ENCODE measurements around the gene ZNF689. TPM values are rescaled to one million over a fixed set of nuclear protein-coding genes. Genes with fewer than 3 reads are reported as not detected.

The ZNF689 gene
- total and polyA plus RNA-seq, 2 of the 13 experiments (the other 11 are each of a cell fraction or from before 2014, with no cell fraction given): 9.7 to 19.5 TPM

DNA sequence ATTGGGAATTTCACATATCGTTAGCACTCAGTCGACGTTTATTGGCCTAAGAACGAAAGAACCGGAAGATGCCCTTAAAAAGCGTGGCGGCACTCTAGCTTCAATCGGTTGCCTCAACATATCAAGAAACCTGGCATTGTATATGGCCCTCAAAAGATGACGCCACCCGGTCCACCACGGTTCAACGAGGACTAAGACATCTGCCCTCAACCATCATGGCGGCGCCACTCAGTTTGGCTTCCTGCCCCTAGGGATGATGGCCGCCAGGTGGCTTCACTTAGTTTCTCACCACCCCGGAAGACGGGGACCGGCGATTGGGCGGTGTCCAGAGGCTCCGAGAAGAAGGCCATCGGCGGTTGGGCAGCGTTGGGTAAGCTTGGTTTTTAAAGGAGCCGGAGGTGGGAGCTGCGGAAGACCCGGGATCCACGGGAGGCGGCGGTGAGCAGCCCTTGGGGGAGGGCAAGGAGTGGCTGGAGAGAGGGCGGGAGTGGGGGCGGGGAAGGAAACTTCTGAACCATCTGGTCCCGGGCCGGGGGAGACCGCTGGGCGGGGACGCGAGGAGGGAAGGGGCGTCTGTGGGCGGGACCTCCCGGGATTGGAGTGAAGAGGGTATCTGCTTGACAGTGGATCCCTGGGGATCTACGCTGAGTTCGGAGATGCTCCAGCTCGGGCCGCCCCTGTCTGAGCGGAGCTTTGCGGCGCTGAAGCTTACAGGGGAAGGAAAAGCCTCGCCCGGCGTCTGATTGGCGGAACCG, 40.4 kb upstream of the ZNF689 start, which contains the start of gene PRR14 (continued):
- TF ChIP-seq SP1 (IDR thresholded peaks at IDR 0.05) (no peak), SP1 (CRISPR knock-in tag; IDR thresholded peaks at IDR 0.05) (peak; percentile 49), FOXA3 (CRISPR knock-in tag; IDR thresholded peaks at IDR 0.05) (peak; percentile 48; the same call in 1 of the 2 replicates), RBM39 (IDR thresholded peaks at IDR 0.05; ENCODE audit: low read depth, low read length, poor library complexity, severe bottlenecking) (no peak), ZNF615 (CRISPR knock-in tag; IDR thresholded peaks at IDR 0.05; ENCODE audit: borderline replicate concordance) (no peak; the same call in 1 of the 2 replicates), ZFP62 (CRISPR knock-in tag; IDR thresholded peaks at IDR 0.05) (no peak), MEIS2 (CRISPR knock-in tag; IDR thresholded peaks at IDR 0.05) (peak; percentile 17; the same call in 1 of the 2 replicates), NFIB (CRISPR knock-in tag; IDR thresholded peaks at IDR 0.05; ENCODE audit: borderline replicate concordance) (no peak), RXRB (CRISPR knock-in tag; IDR thresholded peaks at IDR 0.05; ENCODE audit: borderline replicate concordance) (no peak; the same call in 1 of the 2 replicates), AHDC1 (CRISPR knock-in tag; IDR thresholded peaks at IDR 0.05; ENCODE audit: borderline replicate concordance) (0 out of 2 replicates have a peak, but pooled peaks have one; percentile 36), HDAC6 (IDR thresholded peaks at IDR 0.05; ENCODE audit: low read depth, low read length) (no peak), ELF3 (CRISPR knock-in tag; IDR thresholded peaks at IDR 0.05) (peak; percentile 80), BRD4 (CRISPR knock-in tag; IDR thresholded peaks at IDR 0.05) (peak; percentile 85), ATF5 (CRISPR knock-in tag; IDR thresholded peaks at IDR 0.05; ENCODE audit: low read depth) (no peak), FOXM1 (CRISPR knock-in tag; IDR thresholded peaks at IDR 0.05) (no peak), KDM3A (CRISPR knock-in tag; IDR thresholded peaks at IDR 0.05; ENCODE audit: low read depth) (no peak; the same call in 1 of the 2 replicates), ZBED4 (CRISPR knock-in tag; IDR thresholded peaks at IDR 0.05; ENCODE audit: borderline replicate concordance) (peak; percentile 55; the same call in 1 of the 2 replicates), GLI4 (CRISPR knock-in tag; IDR thresholded peaks at IDR 0.05; ENCODE audit: borderline replicate concordance) (no peak), ZNF383 (CRISPR knock-in tag; IDR thresholded peaks at IDR 0.05; ENCODE audit: borderline replicate concordance) (no peak), TCF7L2 (IDR thresholded peaks at IDR 0.05; ENCODE audit: low read depth, low read length) (no peak)

Measured in HepG2 (cell line).